Activated effector memory CD4-positive, alpha-beta T cell treated with Interleukin-2 at 50 U/mL for 16 hours (primary cell): ENCODE results near the gene SLC35D1.
A peak's percentile ranks its signal among the peaks of the same experiment; 100 is the strongest.
"Not testable (repeated sequence)": the region's sequence is repeated elsewhere in the genome, so short reads cannot be mapped to it uniquely, and the experiment has no call there.

Experiments used
- DNase-seq: peaks from one replicate; pipeline ENCODE4 v3.0.0-alpha.2; 2020

SLC35D1 gene

DNA sequence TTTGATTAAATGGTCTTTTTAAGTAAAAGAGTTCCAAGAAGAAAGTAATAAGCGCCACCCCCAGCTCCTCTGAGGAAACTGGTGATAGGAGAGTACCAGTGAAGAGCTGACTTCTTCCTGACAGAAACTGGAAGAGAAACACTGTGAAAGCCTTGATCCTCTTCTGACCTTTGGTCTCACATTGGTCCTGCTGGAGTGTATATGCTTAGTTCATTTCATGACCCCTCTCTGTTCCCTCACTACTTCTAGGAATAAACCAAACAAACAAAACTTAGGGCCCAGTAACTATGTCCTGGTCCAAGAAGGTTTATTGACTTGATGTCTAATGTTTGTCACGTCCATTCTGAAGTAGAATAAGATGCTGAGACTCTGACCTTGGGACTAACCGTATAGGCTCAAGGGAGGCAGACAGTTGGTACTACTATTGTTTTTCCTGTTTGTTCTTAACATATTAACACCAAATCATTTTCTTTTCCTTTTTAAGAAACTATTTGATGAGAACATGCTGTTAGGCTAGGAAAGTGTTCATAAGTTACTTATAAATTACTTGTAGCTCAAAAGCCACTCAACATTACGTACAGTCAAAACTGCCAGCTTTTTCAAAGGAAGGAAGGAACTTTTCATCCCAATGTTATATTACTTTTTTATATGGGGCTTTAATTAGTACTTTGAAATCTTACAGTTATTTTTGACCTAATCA is 71.2 kb downstream of the SLC35D1 start:
- no peak for DNase-seq

DNA sequence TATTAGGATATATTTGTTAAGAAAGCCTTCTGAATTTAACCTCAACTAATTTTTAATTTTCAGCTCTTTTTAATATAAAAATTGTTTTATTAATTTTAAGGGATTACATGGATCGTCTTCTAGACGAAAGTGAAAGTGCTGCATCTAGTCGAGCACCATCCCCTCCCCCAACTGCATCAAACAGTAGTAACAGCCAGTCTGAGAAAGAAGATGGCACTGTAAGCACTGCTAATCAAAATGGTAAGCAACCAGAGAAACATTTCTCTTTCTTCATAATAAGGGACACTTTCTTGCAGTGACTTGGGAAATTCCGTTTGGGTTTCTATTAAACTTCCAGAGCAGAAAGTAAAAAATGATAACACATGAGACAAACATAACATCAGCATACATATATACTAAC is 72.3 kb downstream of the SLC35D1 start:
- DNase-seq: peak; percentile 6

- DNase-seq: no peak
Observed at GRCh38 chr1:66980745-66981367, 73.1 kb downstream of the SLC35D1 start.

GRCh38 chr1:66979621-66980020 is 74.3 kb downstream of the SLC35D1 start:
- not testable (repeated sequence) for DNase-seq

DNA sequence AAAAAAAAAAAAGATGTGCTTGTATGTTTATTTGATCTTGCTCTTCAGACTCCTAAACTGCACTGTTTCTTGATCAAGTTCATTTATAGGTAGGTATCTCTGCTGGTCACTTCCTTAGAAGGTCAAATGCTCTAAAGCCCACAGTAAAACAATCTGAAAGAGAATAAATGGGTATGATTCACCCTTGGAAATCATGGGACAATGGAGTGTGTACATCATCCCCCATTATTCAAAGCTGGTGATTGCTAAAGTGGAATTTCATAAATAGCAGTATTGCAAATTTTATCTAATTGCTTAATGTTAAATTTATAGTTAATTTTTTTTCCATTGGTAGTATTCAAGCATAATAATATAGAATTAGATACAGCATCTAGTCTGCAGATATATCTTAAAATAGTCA is 75.7 kb downstream of the SLC35D1 start:
- DNase-seq: no peak

DNA sequence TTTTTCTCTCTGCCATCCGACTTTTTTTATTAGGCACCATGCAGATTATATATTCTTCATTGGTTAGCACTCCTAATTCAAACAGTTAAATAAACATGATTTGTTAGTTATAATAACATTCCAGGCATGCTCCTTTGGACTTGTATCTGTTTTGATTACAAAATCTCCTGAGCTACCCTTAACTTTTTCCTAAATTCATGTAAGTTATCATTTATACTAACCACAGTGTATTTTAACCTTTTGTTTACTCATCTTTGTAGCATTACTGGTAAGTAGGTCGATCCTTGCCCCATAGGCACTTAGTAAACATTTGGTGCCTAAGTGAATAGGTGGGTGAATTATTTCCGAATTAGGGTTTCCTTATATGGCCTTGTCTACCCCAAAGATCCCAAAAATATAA is 85.4 kb downstream of the SLC35D1 start:
- DNase-seq: no peak

DNA sequence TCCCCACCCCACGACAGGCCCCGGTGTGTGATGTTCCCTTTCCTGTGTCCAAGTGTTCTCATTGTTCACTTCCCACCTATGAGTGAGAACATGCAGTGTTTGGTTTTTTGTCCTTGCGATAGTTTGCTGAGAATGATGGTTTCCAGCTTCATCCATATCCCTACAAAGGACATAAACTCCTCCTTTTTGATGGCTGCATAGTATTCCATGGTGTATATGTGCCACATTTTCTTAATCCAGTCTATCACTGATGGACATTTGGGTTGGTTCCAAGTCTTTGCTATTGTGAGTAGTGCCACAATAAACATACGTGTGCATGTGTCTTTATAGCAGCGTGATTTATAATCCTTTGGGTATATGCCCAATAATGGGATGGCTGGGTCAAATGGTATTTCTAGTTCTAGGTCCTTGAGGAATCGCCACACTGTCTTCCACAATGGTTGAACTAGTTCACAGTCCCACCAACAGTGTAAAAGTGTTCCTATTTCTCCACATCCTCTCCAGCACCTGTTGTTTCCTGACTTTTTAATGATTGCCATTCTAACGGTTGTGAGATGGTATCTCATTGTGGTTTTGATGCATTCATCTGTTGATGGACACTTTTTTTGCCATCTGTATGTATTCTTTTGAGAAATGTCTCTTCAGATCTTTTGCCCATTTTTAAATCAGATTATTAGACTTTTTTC is 87.6 kb downstream of the SLC35D1 start:
- not testable (repeated sequence) for DNase-seq

GRCh38 chr1:66957938-66958337 is 96.0 kb downstream of the SLC35D1 start:
- no peak for DNase-seq

- DNase-seq: no peak
Observed at GRCh38 chr1:66954208-66954607, 99.7 kb downstream of the SLC35D1 start.

DNA sequence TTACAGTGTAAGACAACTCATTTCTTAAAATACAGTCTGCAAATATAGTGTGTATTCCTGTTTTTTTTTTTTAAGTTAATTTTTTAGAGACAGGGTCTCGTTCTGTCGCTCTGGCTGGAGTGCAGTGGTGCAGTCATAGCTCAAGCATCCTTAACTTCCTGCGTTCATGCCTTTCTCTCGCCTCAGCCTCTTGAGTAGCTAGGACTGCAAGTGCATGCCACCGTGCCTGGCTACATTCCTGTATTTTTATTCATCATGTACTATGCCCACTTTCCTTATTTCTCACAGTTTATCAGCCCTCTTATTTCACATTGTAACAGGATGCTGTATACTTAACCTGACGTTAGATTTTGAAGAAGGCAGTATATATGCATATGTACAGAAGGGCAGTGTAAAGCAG is 102.4 kb downstream of the SLC35D1 start:
- DNase-seq: no peak
